WTC11 (cell line): ENCODE measurements around the gene ASAH2. TPM values are rescaled to one million over a fixed set of nuclear protein-coding genes. Genes with fewer than 3 reads are reported as not detected.

Source experiments
- ATAC-seq: fragments of 200-7000 bp; cut with Tn5 transposase; 2 replicates; pipeline ENCODE4 v1.10.0; 2021; ENCODE audit warnings: mild to moderate bottlenecking, moderate library complexity
- CTCF ChIA-PET: fragments of 300-600 bp; sonication (Branson Sonifier 250); formaldehyde crosslinking; loops from one replicate; lab custom pipeline; 2021; ENCODE audit warnings: antibody characterized with exemption; lab: Charles Lee
- POLR2A ChIA-PET: fragments of 350-600 bp; sonication (Branson Sonifier 250); formaldehyde crosslinking; loops from one replicate; lab custom pipeline; 2021; ENCODE audit warnings: antibody characterized with exemption; lab: Charles Lee
- DNase-seq: peaks from one replicate; pipeline ENCODE4 v3.0.0; 2021; ENCODE audit warnings: low spot score
- H3K27ac Mint-ChIP-seq: 2 replicates; pipeline ENCODE4 v1.8.0; 2021; ENCODE audit warnings: mixed read lengths
- H3K27me3 Mint-ChIP-seq: 2 replicates; pipeline ENCODE4 v1.8.0; 2021; ENCODE audit warnings: low read depth, mild to moderate bottlenecking, moderate library complexity, mixed read lengths
- H3K36me3 Mint-ChIP-seq: 2 replicates; pipeline ENCODE4 v1.8.0; 2021; ENCODE audit warnings: mixed read lengths
- H3K4me1 Mint-ChIP-seq: 2 replicates; pipeline ENCODE4 v1.8.0; 2022; ENCODE audit warnings: mixed read lengths
- H3K4me3 Mint-ChIP-seq: 2 replicates; pipeline ENCODE4 v1.8.0; 2021; ENCODE audit warnings: mild to moderate bottlenecking, moderate library complexity, mixed read lengths
- H3K9me3 Mint-ChIP-seq: 2 replicates; pipeline ENCODE4 v1.8.0; 2021; ENCODE audit warnings: mixed read lengths
- ESRRA ChIP-seq: sonication (generic); formaldehyde crosslinking; IDR thresholded peaks from 2 replicates; pipeline ENCODE4 v1.8.1; 2022; ENCODE audit warnings: mild to moderate bottlenecking, missing genetic modification reagents, borderline replicate concordance
- FOXP1 ChIP-seq: sonication (generic); formaldehyde crosslinking; IDR thresholded peaks from 2 replicates; pipeline ENCODE4 v1.8.0; 2022; ENCODE audit warnings: missing genetic modification reagents, mild to moderate bottlenecking, moderate library complexity, borderline replicate concordance
- IRF2 ChIP-seq: sonication (generic); formaldehyde crosslinking; IDR thresholded peaks from 2 replicates; pipeline ENCODE4 v1.8.0; 2022; ENCODE audit warnings: low read depth, missing genetic modification reagents, borderline replicate concordance
- JUN ChIP-seq: sonication (generic); formaldehyde crosslinking; IDR thresholded peaks from 2 replicates; pipeline ENCODE4 v1.8.0; 2023; ENCODE audit warnings: mild to moderate bottlenecking, missing genetic modification reagents
- MXD4 ChIP-seq: fragments of 250-450 bp; sonication (Bioruptor Pico); IDR thresholded peaks from 2 replicates; pipeline ENCODE4 v1.8.0; 2021; ENCODE audit warnings: mild to moderate bottlenecking, moderate library complexity, borderline replicate concordance
- NFE2L1 ChIP-seq: sonication (generic); formaldehyde crosslinking; IDR thresholded peaks from 2 replicates; pipeline ENCODE4 v1.8.1; 2023; ENCODE audit warnings: missing genetic modification reagents
- NR1H2 ChIP-seq: sonication (generic); formaldehyde crosslinking; IDR thresholded peaks from 2 replicates; pipeline ENCODE4 v1.9.0; 2021; ENCODE audit warnings: mild to moderate bottlenecking, moderate library complexity, missing genetic modification reagents
- PRRX2 ChIP-seq: fragments of 250-450 bp; sonication (Bioruptor Pico); IDR thresholded peaks from 2 replicates; pipeline ENCODE4 v1.8.0; 2021; ENCODE audit warnings: mild to moderate bottlenecking
- RORB ChIP-seq: fragments of 250-450 bp; sonication (Bioruptor Pico); IDR thresholded peaks from 2 replicates; pipeline ENCODE4 v1.9.0; 2021; ENCODE audit warnings: mild to moderate bottlenecking
- SOX15 ChIP-seq: fragments of 250-450 bp; sonication (Bioruptor Pico); IDR thresholded peaks from 2 replicates; pipeline ENCODE4 v1.9.0; 2021; ENCODE audit warnings: mild to moderate bottlenecking
- TP53 ChIP-seq: sonication (generic); formaldehyde crosslinking; IDR thresholded peaks from 2 replicates; pipeline ENCODE4 v1.8.1; 2023; ENCODE audit warnings: mild to moderate bottlenecking, missing genetic modification reagents
- ZNF317 ChIP-seq: sonication (generic); formaldehyde crosslinking; IDR thresholded peaks from 2 replicates; pipeline ENCODE4 v1.8.1; 2023; ENCODE audit warnings: low read depth, mild to moderate bottlenecking, moderate library complexity, missing genetic modification reagents, borderline replicate concordance
- ZNF396 ChIP-seq: fragments of 250-450 bp; sonication (Bioruptor Pico); IDR thresholded peaks from 2 replicates; pipeline ENCODE4 v1.8.0; 2021; ENCODE audit warnings: mild to moderate bottlenecking, moderate library complexity, borderline replicate concordance
- ZNF416 ChIP-seq: fragments of 250-450 bp; sonication (Bioruptor Pico); IDR thresholded peaks from 2 replicates; pipeline ENCODE4 v1.9.0; 2021; ENCODE audit warnings: mild to moderate bottlenecking, inconsistent platforms
- total RNA-seq: library from RNA; stranded (reverse); gene quantifications from 3 replicates; pipeline ENCODE4 v1.2.3, GENCODE V29; 2021
- TF ChIP-seq, protein P1 (sequence below): sonication (generic); formaldehyde crosslinking; IDR thresholded peaks from 2 replicates; pipeline ENCODE4 v1.8.0; 2023; ENCODE audit warnings: mild to moderate bottlenecking, missing genetic modification reagents
- TF ChIP-seq, protein P2 (sequence below): sonication (generic); formaldehyde crosslinking; IDR thresholded peaks from 2 replicates; pipeline ENCODE4 v1.8.1; 2023; ENCODE audit warnings: mild to moderate bottlenecking, moderate library complexity, missing genetic modification reagents
- TF ChIP-seq, protein P3 (sequence below): sonication (generic); formaldehyde crosslinking; IDR thresholded peaks from 2 replicates; pipeline ENCODE4 v1.8.1; 2023; ENCODE audit warnings: mild to moderate bottlenecking, missing genetic modification reagents, moderate library complexity
- TF ChIP-seq, protein P4 (sequence below): fragments of 200-600 bp; IDR thresholded peaks from 2 replicates; pipeline ENCODE4 v1.8.0; 2022; ENCODE audit warnings: antibody characterized with exemption
- TF ChIP-seq, protein P5 (sequence below): sonication (generic); formaldehyde crosslinking; IDR thresholded peaks from 2 replicates; pipeline ENCODE4 v1.8.0; 2022; ENCODE audit warnings: mild to moderate bottlenecking, missing genetic modification reagents
- TF ChIP-seq, protein P6 (sequence below): sonication (generic); formaldehyde crosslinking; IDR thresholded peaks from 2 replicates; pipeline ENCODE4 v1.8.1; 2022; ENCODE audit warnings: missing genetic modification reagents, borderline replicate concordance

ASAH2 gene
- total RNA-seq, 1 experiment from 2014 or later = 4.1 TPM

DNA sequence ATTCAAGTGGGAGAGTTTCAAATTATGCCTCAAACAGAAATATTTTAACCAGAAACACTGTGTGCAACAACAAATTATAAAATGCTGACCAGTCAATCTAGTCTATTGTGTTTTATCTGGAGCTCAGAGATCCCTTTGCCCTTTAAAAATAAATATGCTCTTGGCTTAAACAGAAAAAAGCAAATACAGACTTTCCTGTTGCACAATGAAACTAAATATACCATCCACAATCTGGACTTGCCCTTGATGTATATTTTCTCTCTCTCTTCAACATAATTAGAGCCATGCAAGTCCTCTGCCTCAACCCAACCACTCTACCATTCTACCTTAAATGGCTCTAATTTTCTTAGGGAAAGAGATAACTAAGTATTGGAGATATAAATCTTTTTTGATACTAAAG lies 34.9 kb downstream of the ASAH2 start (continued):
- TF ChIP-seq, protein P1, sequence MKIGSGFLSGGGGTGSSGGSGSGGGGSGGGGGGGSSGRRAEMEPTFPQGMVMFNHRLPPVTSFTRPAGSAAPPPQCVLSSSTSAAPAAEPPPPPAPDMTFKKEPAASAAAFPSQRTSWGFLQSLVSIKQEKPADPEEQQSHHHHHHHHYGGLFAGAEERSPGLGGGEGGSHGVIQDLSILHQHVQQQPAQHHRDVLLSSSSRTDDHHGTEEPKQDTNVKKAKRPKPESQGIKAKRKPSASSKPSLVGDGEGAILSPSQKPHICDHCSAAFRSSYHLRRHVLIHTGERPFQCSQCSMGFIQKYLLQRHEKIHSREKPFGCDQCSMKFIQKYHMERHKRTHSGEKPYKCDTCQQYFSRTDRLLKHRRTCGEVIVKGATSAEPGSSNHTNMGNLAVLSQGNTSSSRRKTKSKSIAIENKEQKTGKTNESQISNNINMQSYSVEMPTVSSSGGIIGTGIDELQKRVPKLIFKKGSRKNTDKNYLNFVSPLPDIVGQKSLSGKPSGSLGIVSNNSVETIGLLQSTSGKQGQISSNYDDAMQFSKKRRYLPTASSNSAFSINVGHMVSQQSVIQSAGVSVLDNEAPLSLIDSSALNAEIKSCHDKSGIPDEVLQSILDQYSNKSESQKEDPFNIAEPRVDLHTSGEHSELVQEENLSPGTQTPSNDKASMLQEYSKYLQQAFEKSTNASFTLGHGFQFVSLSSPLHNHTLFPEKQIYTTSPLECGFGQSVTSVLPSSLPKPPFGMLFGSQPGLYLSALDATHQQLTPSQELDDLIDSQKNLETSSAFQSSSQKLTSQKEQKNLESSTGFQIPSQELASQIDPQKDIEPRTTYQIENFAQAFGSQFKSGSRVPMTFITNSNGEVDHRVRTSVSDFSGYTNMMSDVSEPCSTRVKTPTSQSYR (CRISPR knock-in tag) = no peak
- TF ChIP-seq FOXP1 = no peak

DNA sequence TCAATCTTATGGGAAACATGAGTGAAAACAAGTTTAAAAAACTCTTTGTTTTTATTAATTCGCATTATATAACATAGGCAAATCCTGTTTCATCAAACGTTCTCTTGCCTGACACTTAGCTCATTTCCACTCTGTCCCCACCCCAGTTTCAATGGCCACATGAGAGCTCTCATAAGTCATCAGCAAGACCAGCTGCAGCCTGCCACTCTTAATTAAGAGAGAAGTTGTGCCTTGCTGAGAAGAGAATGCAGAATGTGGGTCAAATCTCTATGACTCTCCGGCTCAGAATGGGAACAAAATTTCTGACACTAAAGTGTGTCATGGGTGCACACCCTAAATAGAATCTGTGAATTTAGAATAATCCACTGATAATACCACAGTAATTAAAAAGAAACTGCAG lies 39.6 kb downstream of the ASAH2 start:
- Mint-ChIP-seq H3K36me3 (peaks cover 4% of the 10 kb centered on the region; the same call in 1 of the 2 replicates), H3K4me1 (peaks cover 4% of the 10 kb centered on the region), H3K4me3 (no peak overlapping the region), H3K27ac (no peak overlapping the region), H3K9me3 (peaks cover 10% of the 10 kb centered on the region), H3K27me3 (peaks cover 2% of the 10 kb centered on the region; the same call in 1 of the 2 replicates)
- no peak for DNase-seq
- ChIA-PET CTCF (no interaction called here), POLR2A (interaction anchor here (0.6 kb wide), 1 partner anchor 13 kb away, joined by 3 read pairs; no protein-coding TSS in a partner anchor)
- no peak for TF ChIP-seq JUN
- no peak for TF ChIP-seq SOX15
- TF ChIP-seq ESRRA = no peak
- TF ChIP-seq RORB = no peak
- TF ChIP-seq TP53 (CRISPR knock-in tag) = no peak
- TF ChIP-seq ZNF317 (CRISPR knock-in tag) = no peak
- TF ChIP-seq MXD4 (CRISPR knock-in tag) = no peak
- TF ChIP-seq IRF2 (CRISPR knock-in tag) = no peak
- TF ChIP-seq ZNF396 = no peak
- no peak for TF ChIP-seq PRRX2 (CRISPR knock-in tag)
- TF ChIP-seq, protein P2, sequence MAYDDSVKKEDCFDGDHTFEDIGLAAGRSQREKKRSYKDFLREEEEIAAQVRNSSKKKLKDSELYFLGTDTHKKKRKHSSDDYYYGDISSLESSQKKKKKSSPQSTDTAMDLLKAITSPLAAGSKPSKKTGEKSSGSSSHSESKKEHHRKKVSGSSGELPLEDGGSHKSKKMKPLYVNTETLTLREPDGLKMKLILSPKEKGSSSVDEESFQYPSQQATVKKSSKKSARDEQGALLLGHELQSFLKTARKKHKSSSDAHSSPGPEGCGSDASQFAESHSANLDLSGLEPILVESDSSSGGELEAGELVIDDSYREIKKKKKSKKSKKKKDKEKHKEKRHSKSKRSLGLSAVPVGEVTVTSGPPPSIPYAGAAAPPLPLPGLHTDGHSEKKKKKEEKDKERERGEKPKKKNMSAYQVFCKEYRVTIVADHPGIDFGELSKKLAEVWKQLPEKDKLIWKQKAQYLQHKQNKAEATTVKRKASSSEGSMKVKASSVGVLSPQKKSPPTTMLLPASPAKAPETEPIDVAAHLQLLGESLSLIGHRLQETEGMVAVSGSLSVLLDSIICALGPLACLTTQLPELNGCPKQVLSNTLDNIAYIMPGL = no peak
- TF ChIP-seq, protein P3, sequence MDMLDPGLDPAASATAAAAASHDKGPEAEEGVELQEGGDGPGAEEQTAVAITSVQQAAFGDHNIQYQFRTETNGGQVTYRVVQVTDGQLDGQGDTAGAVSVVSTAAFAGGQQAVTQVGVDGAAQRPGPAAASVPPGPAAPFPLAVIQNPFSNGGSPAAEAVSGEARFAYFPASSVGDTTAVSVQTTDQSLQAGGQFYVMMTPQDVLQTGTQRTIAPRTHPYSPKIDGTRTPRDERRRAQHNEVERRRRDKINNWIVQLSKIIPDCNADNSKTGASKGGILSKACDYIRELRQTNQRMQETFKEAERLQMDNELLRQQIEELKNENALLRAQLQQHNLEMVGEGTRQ (CRISPR knock-in tag) = no peak
- no peak for TF ChIP-seq NR1H2 (CRISPR knock-in tag)
- no peak for TF ChIP-seq NFE2L1
- ATAC-seq = no peak

DNA sequence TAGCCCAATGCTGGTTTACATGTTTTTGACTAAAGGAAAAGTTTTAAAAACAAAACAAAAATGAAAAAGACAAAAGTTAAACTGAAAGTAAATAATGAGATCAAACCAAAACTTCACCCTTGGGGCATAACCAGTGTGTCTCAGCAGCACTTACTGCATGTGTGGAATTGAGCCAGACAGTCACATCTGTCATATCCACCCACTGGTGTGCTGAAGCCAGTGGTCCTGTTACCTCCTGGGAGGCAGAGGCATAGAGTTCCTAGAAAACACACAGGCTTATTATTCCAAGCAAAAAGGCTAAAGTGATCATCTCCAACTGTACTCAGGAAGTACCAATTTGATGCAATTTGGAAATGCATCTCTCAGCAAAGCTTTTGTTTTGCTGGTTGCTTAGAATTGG lies 40.4 kb downstream of the ASAH2 start:
- Mint-ChIP-seq H3K9me3 (peaks cover 10% of the 10 kb centered on the region), H3K4me3 (no peak overlapping the region), H3K36me3 (peaks cover 4% of the 10 kb centered on the region; the same call in 1 of the 2 replicates), H3K27ac (no peak overlapping the region), H3K27me3 (peaks cover 2% of the 10 kb centered on the region; the same call in 1 of the 2 replicates), H3K4me1 (no peaks in the 10 kb centered on the region)
- no peak for DNase-seq
- POLR2A ChIA-PET = no interaction called here
- ATAC-seq = no peak
- CTCF ChIA-PET = no interaction called here
- TF ChIP-seq, protein P2 = no peak
- TF ChIP-seq, protein P4, sequence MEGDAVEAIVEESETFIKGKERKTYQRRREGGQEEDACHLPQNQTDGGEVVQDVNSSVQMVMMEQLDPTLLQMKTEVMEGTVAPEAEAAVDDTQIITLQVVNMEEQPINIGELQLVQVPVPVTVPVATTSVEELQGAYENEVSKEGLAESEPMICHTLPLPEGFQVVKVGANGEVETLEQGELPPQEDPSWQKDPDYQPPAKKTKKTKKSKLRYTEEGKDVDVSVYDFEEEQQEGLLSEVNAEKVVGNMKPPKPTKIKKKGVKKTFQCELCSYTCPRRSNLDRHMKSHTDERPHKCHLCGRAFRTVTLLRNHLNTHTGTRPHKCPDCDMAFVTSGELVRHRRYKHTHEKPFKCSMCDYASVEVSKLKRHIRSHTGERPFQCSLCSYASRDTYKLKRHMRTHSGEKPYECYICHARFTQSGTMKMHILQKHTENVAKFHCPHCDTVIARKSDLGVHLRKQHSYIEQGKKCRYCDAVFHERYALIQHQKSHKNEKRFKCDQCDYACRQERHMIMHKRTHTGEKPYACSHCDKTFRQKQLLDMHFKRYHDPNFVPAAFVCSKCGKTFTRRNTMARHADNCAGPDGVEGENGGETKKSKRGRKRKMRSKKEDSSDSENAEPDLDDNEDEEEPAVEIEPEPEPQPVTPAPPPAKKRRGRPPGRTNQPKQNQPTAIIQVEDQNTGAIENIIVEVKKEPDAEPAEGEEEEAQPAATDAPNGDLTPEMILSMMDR = no peak
- TF ChIP-seq, protein P5, sequence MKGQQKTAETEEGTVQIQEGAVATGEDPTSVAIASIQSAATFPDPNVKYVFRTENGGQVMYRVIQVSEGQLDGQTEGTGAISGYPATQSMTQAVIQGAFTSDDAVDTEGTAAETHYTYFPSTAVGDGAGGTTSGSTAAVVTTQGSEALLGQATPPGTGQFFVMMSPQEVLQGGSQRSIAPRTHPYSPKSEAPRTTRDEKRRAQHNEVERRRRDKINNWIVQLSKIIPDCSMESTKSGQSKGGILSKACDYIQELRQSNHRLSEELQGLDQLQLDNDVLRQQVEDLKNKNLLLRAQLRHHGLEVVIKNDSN = no peak
- TF ChIP-seq ZNF416 (CRISPR knock-in tag) = no peak
- TF ChIP-seq, protein P6, sequence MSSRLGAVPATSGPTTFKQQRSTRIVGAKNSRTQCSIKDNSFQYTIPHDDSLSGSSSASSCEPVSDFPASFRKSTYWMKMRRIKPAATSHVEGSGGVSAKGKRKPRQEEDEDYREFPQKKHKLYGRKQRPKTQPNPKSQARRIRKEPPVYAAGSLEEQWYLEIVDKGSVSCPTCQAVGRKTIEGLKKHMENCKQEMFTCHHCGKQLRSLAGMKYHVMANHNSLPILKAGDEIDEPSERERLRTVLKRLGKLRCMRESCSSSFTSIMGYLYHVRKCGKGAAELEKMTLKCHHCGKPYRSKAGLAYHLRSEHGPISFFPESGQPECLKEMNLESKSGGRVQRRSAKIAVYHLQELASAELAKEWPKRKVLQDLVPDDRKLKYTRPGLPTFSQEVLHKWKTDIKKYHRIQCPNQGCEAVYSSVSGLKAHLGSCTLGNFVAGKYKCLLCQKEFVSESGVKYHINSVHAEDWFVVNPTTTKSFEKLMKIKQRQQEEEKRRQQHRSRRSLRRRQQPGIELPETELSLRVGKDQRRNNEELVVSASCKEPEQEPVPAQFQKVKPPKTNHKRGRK = no peak
